B cell (primary cell): ENCODE results near the gene TSFM. TPM values are rescaled to one million over a fixed set of nuclear protein-coding genes. Genes with fewer than 3 reads are reported as not detected.

Source experiments
- ATAC-seq: fragments of 200-7000 bp; cut with Tn5 transposase; one replicate; pipeline ENCODE4 v1.10.0; 2021; ENCODE audit warnings: low read depth, mild to moderate bottlenecking, moderate number of reproducible peaks, moderate library complexity
- CTCF ChIA-PET: fragments of 350-600 bp; sonication (Branson Sonifier 250); formaldehyde crosslinking; loops from one replicate; lab custom pipeline; 2021; ENCODE audit warnings: antibody characterized with exemption, inconsistent platforms; lab: Charles Lee
- POLR2A ChIA-PET: fragments of 350-600 bp; sonication (Branson Sonifier 250); formaldehyde crosslinking; loops from one replicate; lab custom pipeline; 2021; ENCODE audit warnings: antibody characterized with exemption; lab: Charles Lee
- DNase-seq: peaks from one replicate; pipeline ENCODE4 v3.0.0; 2013
- H2AFZ ChIP-seq: 2 replicates; pipeline ENCODE4 v1.6.1; 2012; ENCODE audit warnings: mild to moderate bottlenecking, low read depth, low read length; ENCODE audit not compliant: insufficient read depth, poor library complexity, severe bottlenecking
- H3K27ac ChIP-seq, 2 donors: 1 replicate in 1 of 2; 2 replicates in 1 of 2; pipeline ENCODE4 v1.5.1; 2012 to 2013; ENCODE audit warnings: low read length in 2 of 2, mild to moderate bottlenecking in 2 of 2, moderate library complexity in 1 of 2
- H3K27me3 ChIP-seq, 4 experiments: fragments of 200-600 bp in 1 of 4; sonication (generic) in 1 of 4; replicated peaks in 1 of 4; 1 replicate in 2 of 4; 2 replicates in 2 of 4; pipeline versions ENCODE4 v1.6.1 to v1.7.0; 2013 to 2016; ENCODE audit warnings: low read length in 3 of 4, mild to moderate bottlenecking in 2 of 4, mixed read lengths in 1 of 4, moderate library complexity in 1 of 4; ENCODE audit not compliant: insufficient read depth in 4 of 4, control insufficient read depth in 3 of 4; ENCODE audit errors: control extremely low read depth in 1 of 4
- H3K36me3 ChIP-seq, 2 experiments: replicated peaks in 1 of 2; 1 replicate in 1 of 2; 2 replicates in 1 of 2; pipeline versions ENCODE4 v1.6.1 to v1.7.1; 2013; ENCODE audit warnings: low read length in 1 of 2; ENCODE audit not compliant: insufficient read depth in 2 of 2, control insufficient read depth in 1 of 2; ENCODE audit errors: control extremely low read depth in 1 of 2, extremely low read depth in 1 of 2
- H3K4me1 ChIP-seq, 2 donors: fragments of 200-600 bp in 1 of 2; sonication (generic) in 1 of 2; 1 replicate in 1 of 2; 2 replicates in 1 of 2; pipeline versions ENCODE4 v1.5.1 to v1.6.1; 2013 to 2017; ENCODE audit warnings: low read length in 2 of 2; ENCODE audit not compliant: control insufficient read depth in 2 of 2, insufficient read depth in 2 of 2
- H3K4me2 ChIP-seq: replicated peaks from 2 replicates; pipeline ENCODE3; 2012; ENCODE audit warnings: mild to moderate bottlenecking, low read depth, low read length; ENCODE audit not compliant: poor library complexity, severe bottlenecking
- H3K4me3 ChIP-seq, 5 experiments: fragments of 200-600 bp in 1 of 5; sonication (generic) in 1 of 5; 1 replicate in 3 of 5; 2 replicates in 2 of 5; pipeline versions ENCODE4 v1.5.1 to v1.7.0; 2011 to 2016; ENCODE audit warnings: low read length in 4 of 5, mild to moderate bottlenecking in 4 of 5, low read depth in 2 of 5, control low read depth in 1 of 5, moderate library complexity in 1 of 5; ENCODE audit not compliant: insufficient read depth in 1 of 5; ENCODE audit errors: control extremely low read depth in 1 of 5, extremely low read depth in 1 of 5
- H3K79me2 ChIP-seq: fragments of 200-600 bp; sonication (generic); one replicate; pipeline ENCODE4 v1.6.0; 2016; ENCODE audit warnings: low read length; ENCODE audit not compliant: control insufficient read depth, insufficient read depth
- H3K9ac ChIP-seq: fragments of 200-600 bp; sonication (generic); 2 replicates; pipeline ENCODE4 v1.6.1; 2017; ENCODE audit warnings: mild to moderate bottlenecking, low read length, moderate library complexity
- H3K9me3 ChIP-seq, 3 donors: one replicate each; pipeline versions ENCODE4 v1.6.1 to v1.7.1; 2013; ENCODE audit warnings: low read length in 2 of 3; ENCODE audit not compliant: control insufficient read depth in 2 of 3, insufficient read depth in 1 of 3; ENCODE audit errors: control extremely low read depth in 1 of 3
- H4K20me1 ChIP-seq: 2 replicates; pipeline ENCODE4 v1.6.0; 2012; ENCODE audit warnings: mild to moderate bottlenecking, low read length; ENCODE audit not compliant: insufficient read depth, control insufficient read depth, poor library complexity, severe bottlenecking
- H3K27ac Mint-ChIP-seq: one replicate; pipeline ENCODE4 v1.8.0; 2021; ENCODE audit warnings: mixed read lengths
- H3K27me3 Mint-ChIP-seq: one replicate; pipeline ENCODE4 v1.8.0; 2021; ENCODE audit warnings: mixed read lengths
- H3K4me1 Mint-ChIP-seq: one replicate; pipeline ENCODE4 v1.8.0; 2021; ENCODE audit warnings: mixed read lengths
- H3K4me3 Mint-ChIP-seq: one replicate; pipeline ENCODE4 v1.8.0; 2021; ENCODE audit warnings: mixed read lengths
- H3K9me3 Mint-ChIP-seq: one replicate; pipeline ENCODE4 v1.8.0; 2022; ENCODE audit warnings: mixed read lengths; ENCODE audit not compliant: insufficient read depth
- CTCF ChIP-seq: fragments of 200-600 bp; IDR thresholded peaks from one replicate; pipeline ENCODE4 v1.8.0; 2022; ENCODE audit warnings: antibody characterized with exemption, mild to moderate bottlenecking
- EZH2 ChIP-seq: IDR thresholded peaks from 2 replicates; pipeline ENCODE4 v1.6.1; 2012; ENCODE audit warnings: borderline replicate concordance, low read depth, mild to moderate bottlenecking, moderate library complexity, low read length; ENCODE audit not compliant: insufficient read depth, poor library complexity, severe bottlenecking
- WGBS: methylation state at CpG from one replicate; pipeline ENCODE4 v1.1.5; 2013; ENCODE audit warnings: missing lambda C conversion rate; ENCODE audit not compliant: insufficient coverage; 5-methylcytosine and 5-hydroxymethylcytosine counted together
- intact Hi-C: fragments of 100-400 bp; cut with micrococcal nuclease; formaldehyde crosslinking; loops from one replicate; pipeline ENCODE4 v1.10.0; 2022
- polyA plus RNA-seq: library from polyadenylated mRNA; depleted of rRNA; stranded (reverse); fragments of >200 nt; gene quantifications from 2 replicates; pipeline ENCODE4 v1.2.3, GENCODE V29; 2012
- total RNA-seq, 2 donors: library from RNA; stranded (reverse); fragments of 120-200 nt in 1 of 2; gene quantifications; 1 replicate in 1 of 2; 2 replicates in 1 of 2; pipeline versions ENCODE4 v1.2.3 to v1.2.4, GENCODE V29; 2013 to 2022

Gene TSFM
- total and polyA plus RNA-seq, 2 donors (not counting 1 experiment from before 2014, with no cell fraction given) = 5.6 to 20.9 TPM

DNA sequence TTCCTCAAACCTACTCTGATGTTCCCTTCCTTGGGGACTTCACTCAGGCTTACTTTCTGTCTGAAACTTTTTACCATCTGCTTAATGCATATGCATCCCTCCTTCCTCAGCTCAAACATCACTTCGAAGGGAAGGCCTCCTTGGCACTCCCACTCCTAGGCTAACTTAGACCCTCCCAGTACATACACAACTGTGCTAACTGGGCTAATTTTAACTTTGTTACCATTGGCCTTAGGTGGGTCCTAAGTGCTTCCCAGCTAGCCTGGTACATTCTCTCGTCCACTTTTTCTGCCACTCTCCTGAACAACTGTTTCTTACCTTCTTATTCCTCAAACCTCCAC, 6.4 kb upstream of the TSFM start:
- CTCF ChIA-PET = interaction anchor here (3.1 kb wide), 1 partner anchor 20 kb away, joined by 11 read pairs; no protein-coding TSS in a partner anchor
- no peaks in the 10 kb centered on the region for H3K27me3 ChIP-seq
- intact Hi-C loops = no loop called here
- H3K4me1 ChIP-seq = peaks cover 7 to 17% of the 10 kb centered on the region in 2 donors
- Mint-ChIP-seq H3K4me3 (no peak overlapping the region), H3K4me1 (peaks cover 10% of the 10 kb centered on the region), H3K9me3 (no peaks in the 10 kb centered on the region), H3K27ac (no peak overlapping the region), H3K27me3 (no peaks in the 10 kb centered on the region)
- H2AFZ ChIP-seq = no peak overlapping the region
- no peaks in the 10 kb centered on the region for H4K20me1 ChIP-seq
- POLR2A ChIA-PET = no interaction called here
- WGBS = 89% methylated on average over 2 of the region's 2 CpGs
- no peaks in the 10 kb centered on the region for H3K36me3 ChIP-seq
- DNase-seq (no peak), ATAC-seq (no peak)
- H3K9me3 ChIP-seq = no peaks in the 10 kb centered on the region
- no peak overlapping the region for H3K4me3 ChIP-seq
- no peaks in the 10 kb centered on the region for H3K79me2 ChIP-seq
- no peak for TF ChIP-seq EZH2
- TF ChIP-seq CTCF = no peak
- no peak overlapping the region for H3K27ac ChIP-seq
- H3K9ac ChIP-seq = no peak overlapping the region
- H3K4me2 ChIP-seq = no peak overlapping the region

- Histone ChIP-seq H3K4me1 (peaks cover 7 to 11% of the 10 kb centered on the region in 2 donors), H3K79me2 (no peaks in the 10 kb centered on the region), H3K27me3 (no peaks in the 10 kb centered on the region), H3K9me3 (no peaks in the 10 kb centered on the region), H3K4me2 (no peak overlapping the region), H4K20me1 (no peaks in the 10 kb centered on the region), H3K9ac (no peak overlapping the region), H2AFZ (no peak overlapping the region), H3K36me3 (no peaks in the 10 kb centered on the region), H3K27ac (no peak overlapping the region), H3K4me3 (no peak overlapping the region)
- intact Hi-C loops = no loop called here
- Mint-ChIP-seq H3K9me3 (no peaks in the 10 kb centered on the region), H3K4me1 (peaks cover 5% of the 10 kb centered on the region), H3K4me3 (no peak overlapping the region), H3K27ac (no peak overlapping the region), H3K27me3 (no peaks in the 10 kb centered on the region)
- TF ChIP-seq CTCF (no peak), EZH2 (no peak)
- ChIA-PET POLR2A (no interaction called here), CTCF (interaction anchor here (1.0 kb wide), 1 partner anchor 21 kb away, joined by 3 read pairs; no protein-coding TSS in a partner anchor)
- 97% methylated on average over 4 of the region's 7 CpGs for WGBS
- ATAC-seq (no peak), DNase-seq (no peak)
Measured at GRCh38 chr12:57777367-57777766, 5.2 kb upstream of the TSFM start.
